Measurements from ENCODE around the gene RYR2.

DNA sequence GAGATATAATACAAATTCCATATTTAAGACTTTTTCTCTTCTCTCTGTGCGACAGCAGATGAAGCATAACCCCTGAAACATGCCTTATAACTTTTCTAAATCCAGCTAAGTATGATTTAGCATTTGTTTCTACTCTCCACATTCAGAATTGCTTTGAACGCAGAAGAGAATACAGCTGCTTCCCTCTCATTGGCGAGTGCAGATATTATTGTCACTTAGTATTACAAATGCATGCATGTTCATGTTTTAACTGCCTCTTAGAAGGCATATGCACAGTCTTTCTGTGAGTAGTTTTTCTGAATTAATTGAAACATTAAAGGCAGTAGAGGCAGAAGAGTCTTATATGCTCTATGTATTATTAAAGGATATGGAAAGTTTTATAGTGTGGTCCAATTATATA is 631.6 kb downstream of the RYR2 start:
- no peak for TF ChIP-seq POLR2A (IDR thresholded peaks at IDR 0.05; ENCODE audit: control extremely low read depth in 1 of 2, low read depth in 2 of 2, low read length in 2 of 2)
- no peak for TF ChIP-seq CHD1 (IDR thresholded peaks at IDR 0.05; ENCODE audit: low read depth, low read length)
- TF ChIP-seq POLR2AphosphoS5 (IDR thresholded peaks at IDR 0.05; ENCODE audit: low read depth, low read length) = no peak
- no peak for TF ChIP-seq SRF (IDR thresholded peaks at IDR 0.05; ENCODE audit: low read depth, low read length)
- TF ChIP-seq, protein P1, sequence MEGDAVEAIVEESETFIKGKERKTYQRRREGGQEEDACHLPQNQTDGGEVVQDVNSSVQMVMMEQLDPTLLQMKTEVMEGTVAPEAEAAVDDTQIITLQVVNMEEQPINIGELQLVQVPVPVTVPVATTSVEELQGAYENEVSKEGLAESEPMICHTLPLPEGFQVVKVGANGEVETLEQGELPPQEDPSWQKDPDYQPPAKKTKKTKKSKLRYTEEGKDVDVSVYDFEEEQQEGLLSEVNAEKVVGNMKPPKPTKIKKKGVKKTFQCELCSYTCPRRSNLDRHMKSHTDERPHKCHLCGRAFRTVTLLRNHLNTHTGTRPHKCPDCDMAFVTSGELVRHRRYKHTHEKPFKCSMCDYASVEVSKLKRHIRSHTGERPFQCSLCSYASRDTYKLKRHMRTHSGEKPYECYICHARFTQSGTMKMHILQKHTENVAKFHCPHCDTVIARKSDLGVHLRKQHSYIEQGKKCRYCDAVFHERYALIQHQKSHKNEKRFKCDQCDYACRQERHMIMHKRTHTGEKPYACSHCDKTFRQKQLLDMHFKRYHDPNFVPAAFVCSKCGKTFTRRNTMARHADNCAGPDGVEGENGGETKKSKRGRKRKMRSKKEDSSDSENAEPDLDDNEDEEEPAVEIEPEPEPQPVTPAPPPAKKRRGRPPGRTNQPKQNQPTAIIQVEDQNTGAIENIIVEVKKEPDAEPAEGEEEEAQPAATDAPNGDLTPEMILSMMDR (IDR thresholded peaks at IDR 0.05; ENCODE audit: control extremely low read depth in 1 of 3, insufficient read depth in 1 of 3, low read depth in 1 of 3, low read length in 3 of 3) = no peak
- TF ChIP-seq CREB1 (IDR thresholded peaks at IDR 0.05) = no peak
- TF ChIP-seq TBP (IDR thresholded peaks at IDR 0.05; ENCODE audit: low read depth, low read length) = no peak
- TF ChIP-seq TCF12 (IDR thresholded peaks at IDR 0.05; ENCODE audit: low read depth, low read length) = no peak
- TF ChIP-seq BCL11A (IDR thresholded peaks at IDR 0.05; ENCODE audit: low read depth in 2 of 2, low read length in 2 of 2) = no peak
- TF ChIP-seq RNF2 (IDR thresholded peaks at IDR 0.05; ENCODE audit: borderline replicate concordance, low read depth, low read length, missing control alignments, poor library complexity, severe bottlenecking) = no peak
- TF ChIP-seq, protein P2, sequence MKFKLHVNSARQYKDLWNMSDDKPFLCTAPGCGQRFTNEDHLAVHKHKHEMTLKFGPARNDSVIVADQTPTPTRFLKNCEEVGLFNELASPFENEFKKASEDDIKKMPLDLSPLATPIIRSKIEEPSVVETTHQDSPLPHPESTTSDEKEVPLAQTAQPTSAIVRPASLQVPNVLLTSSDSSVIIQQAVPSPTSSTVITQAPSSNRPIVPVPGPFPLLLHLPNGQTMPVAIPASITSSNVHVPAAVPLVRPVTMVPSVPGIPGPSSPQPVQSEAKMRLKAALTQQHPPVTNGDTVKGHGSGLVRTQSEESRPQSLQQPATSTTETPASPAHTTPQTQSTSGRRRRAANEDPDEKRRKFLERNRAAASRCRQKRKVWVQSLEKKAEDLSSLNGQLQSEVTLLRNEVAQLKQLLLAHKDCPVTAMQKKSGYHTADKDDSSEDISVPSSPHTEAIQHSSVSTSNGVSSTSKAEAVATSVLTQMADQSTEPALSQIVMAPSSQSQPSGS (IDR thresholded peaks at IDR 0.05; ENCODE audit: low read length) = no peak
- no peak for TF ChIP-seq JUND (IDR thresholded peaks at IDR 0.05; ENCODE audit: low read length)
- TF ChIP-seq EZH2 (IDR thresholded peaks at IDR 0.05; ENCODE audit: low read depth, low read length, severe bottlenecking) = no peak
- TF ChIP-seq CEBPB (IDR thresholded peaks at IDR 0.05; ENCODE audit: low read depth, low read length) = no peak
